PC-3 (cell line): Measurements from ENCODE around the gene UQCC3.

Experiments used
- EZH2 ChIP-seq: fragments of 300-600 bp; sonication (generic); IDR thresholded peaks from one replicate; pipeline ENCODE4 v1.6.1; 2017; ENCODE audit warnings: antibody characterized with exemption, mild to moderate bottlenecking, low read length; ENCODE audit not compliant: unreplicated experiment
- EZH2phosphoT487 ChIP-seq: fragments of 300-600 bp; sonication (generic); IDR thresholded peaks from 2 replicates; pipeline ENCODE4 v1.6.1; 2018; ENCODE audit warnings: mild to moderate bottlenecking, antibody characterized with exemption, low read length, borderline replicate concordance
- TF ChIP-seq, protein P1 (sequence below): fragments of 300-600 bp; sonication (generic); conservative IDR thresholded peaks from 2 replicates; pipeline ENCODE4 v1.5.1; 2017; ENCODE audit warnings: antibody characterized with exemption, low read depth, mild to moderate bottlenecking, low read length

DNA sequence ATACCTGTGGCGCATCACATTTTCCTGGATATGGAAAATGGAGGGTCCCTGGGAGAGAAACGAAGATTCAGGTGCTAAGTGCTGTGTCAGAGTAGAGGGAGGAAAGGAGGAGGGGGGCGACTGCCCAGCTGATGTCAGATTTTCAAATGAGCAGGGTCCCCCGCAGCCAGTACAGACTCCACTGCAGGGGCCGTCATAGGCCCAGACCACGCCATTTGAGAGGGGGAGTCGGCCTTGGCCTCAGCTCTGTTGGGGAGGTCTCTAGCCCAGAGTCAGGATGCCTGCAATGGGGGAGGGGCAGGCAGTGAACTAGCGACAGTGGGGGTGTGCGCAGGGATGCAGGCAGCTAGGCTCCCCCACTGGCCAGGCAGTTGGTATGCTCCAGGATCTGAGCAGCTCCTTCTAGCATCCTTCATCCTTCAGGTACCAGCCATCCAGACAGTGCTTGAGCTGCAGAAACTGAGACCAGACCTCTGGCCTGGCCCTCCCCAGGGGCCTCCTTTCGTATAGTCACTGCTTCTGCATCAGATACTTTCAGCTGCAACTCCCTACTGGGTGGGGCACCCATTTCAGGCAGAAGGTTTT, 35.9 kb downstream of the UQCC3 start, which contains the start of the genes BSCL2 and GNG3:
- no peak for TF ChIP-seq EZH2
- TF ChIP-seq, protein P1, sequence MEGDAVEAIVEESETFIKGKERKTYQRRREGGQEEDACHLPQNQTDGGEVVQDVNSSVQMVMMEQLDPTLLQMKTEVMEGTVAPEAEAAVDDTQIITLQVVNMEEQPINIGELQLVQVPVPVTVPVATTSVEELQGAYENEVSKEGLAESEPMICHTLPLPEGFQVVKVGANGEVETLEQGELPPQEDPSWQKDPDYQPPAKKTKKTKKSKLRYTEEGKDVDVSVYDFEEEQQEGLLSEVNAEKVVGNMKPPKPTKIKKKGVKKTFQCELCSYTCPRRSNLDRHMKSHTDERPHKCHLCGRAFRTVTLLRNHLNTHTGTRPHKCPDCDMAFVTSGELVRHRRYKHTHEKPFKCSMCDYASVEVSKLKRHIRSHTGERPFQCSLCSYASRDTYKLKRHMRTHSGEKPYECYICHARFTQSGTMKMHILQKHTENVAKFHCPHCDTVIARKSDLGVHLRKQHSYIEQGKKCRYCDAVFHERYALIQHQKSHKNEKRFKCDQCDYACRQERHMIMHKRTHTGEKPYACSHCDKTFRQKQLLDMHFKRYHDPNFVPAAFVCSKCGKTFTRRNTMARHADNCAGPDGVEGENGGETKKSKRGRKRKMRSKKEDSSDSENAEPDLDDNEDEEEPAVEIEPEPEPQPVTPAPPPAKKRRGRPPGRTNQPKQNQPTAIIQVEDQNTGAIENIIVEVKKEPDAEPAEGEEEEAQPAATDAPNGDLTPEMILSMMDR: no peak
- TF ChIP-seq EZH2phosphoT487: no peak
